ENCODE data around the gene UVRAG. TPM values are rescaled to one million over a fixed set of nuclear protein-coding genes. Genes with fewer than 3 reads are reported as not detected.

The UVRAG gene
- total RNA-seq, 4 donors from 2014 or later = 14.6 to 28.0 (median 20.7) TPM

- no peak overlapping the region for H3K4me3 ChIP-seq (ENCODE audit: low read depth, poor library complexity, severe bottlenecking)
- intact Hi-C loops (cut with DNase I; ENCODE audit: low total_unique reads) = no loop called here
- TF ChIP-seq POLR2A (IDR thresholded peaks at IDR 0.05) = no peak
- DNase-seq (ENCODE audit: low spot score in 2 of 2) = no peak
- WGBS, 2 donors = 81 to 83% methylated on average over 6 of the region's 6 CpGs
These were observed 281.5 kb downstream of the UVRAG start for GRCh38 chr11:76096552-76096951.

GRCh38 chr11:76102802-76103201 is 287.8 kb downstream of the UVRAG start:
- 33 to 53% methylated on average over 1 of the region's 1 CpG for WGBS, 2 donors
- TF ChIP-seq CTCF (IDR thresholded peaks at IDR 0.05) (no peak), POLR2A (IDR thresholded peaks at IDR 0.05) (no peak)
- intact Hi-C loops (cut with DNase I; ENCODE audit: low total_unique reads) = no loop called here
- no peak for DNase-seq (ENCODE audit: low spot score in 2 of 2)
- no peak overlapping the region for H3K4me3 ChIP-seq (ENCODE audit: low read depth, poor library complexity, severe bottlenecking)

GRCh38 chr11:76103460-76103859 is 288.4 kb downstream of the UVRAG start:
- H3K4me3 ChIP-seq (ENCODE audit: low read depth, poor library complexity, severe bottlenecking) = no peak overlapping the region
- no peak for TF ChIP-seq CTCF (IDR thresholded peaks at IDR 0.05)
- no peak for TF ChIP-seq POLR2A (IDR thresholded peaks at IDR 0.05)
- 40 to 63% methylated on average over 1 of the region's 1 CpG for WGBS, 2 donors
- DNase-seq (ENCODE audit: low spot score in 2 of 2) = no peak
- intact Hi-C loops (cut with DNase I; ENCODE audit: low total_unique reads) = no loop called here

- 97% methylated on average over 7 of the region's 7 CpGs for WGBS, 2 donors
- intact Hi-C loops (cut with DNase I; ENCODE audit: low total_unique reads) = no loop called here
- DNase-seq (ENCODE audit: low spot score in 2 of 2) = no peak
- H3K4me3 ChIP-seq (ENCODE audit: low read depth, poor library complexity, severe bottlenecking) = no peak overlapping the region
- TF ChIP-seq POLR2A (IDR thresholded peaks at IDR 0.05) = no peak
- TF ChIP-seq CTCF (IDR thresholded peaks at IDR 0.05) = no peak
These were observed 289.3 kb downstream of the UVRAG start for GRCh38 chr11:76104285-76104684.

GRCh38 chr11:76105637-76106036 is 290.6 kb downstream of the UVRAG start:
- no peak for DNase-seq (ENCODE audit: low spot score in 2 of 2)
- H3K4me3 ChIP-seq (ENCODE audit: low read depth, poor library complexity, severe bottlenecking) = no peak overlapping the region
- 94% methylated on average over 1 of the region's 1 CpG for WGBS, 2 donors
- intact Hi-C loops (cut with DNase I; ENCODE audit: low total_unique reads) = no loop called here
- TF ChIP-seq CTCF (IDR thresholded peaks at IDR 0.05) (no peak), POLR2A (IDR thresholded peaks at IDR 0.05) (no peak)

- WGBS, 2 donors = 53 to 59% methylated on average over 3 of the region's 3 CpGs
These were observed 293.0 kb downstream of the UVRAG start for GRCh38 chr11:76107971-76108370.

More at GRCh38 chr11:76107971-76108370, 293.0 kb downstream of the UVRAG start:
- intact Hi-C loops (cut with DNase I; ENCODE audit: low total_unique reads) = no loop called here
- no peak overlapping the region for H3K4me3 ChIP-seq (ENCODE audit: low read depth, poor library complexity, severe bottlenecking)
- TF ChIP-seq CTCF (IDR thresholded peaks at IDR 0.05) = no peak
- no peak for TF ChIP-seq POLR2A (IDR thresholded peaks at IDR 0.05)
- no peak for DNase-seq (ENCODE audit: low spot score in 2 of 2)

Measured in lower leg skin (tissue), 4 donors.